ENCODE results near the gene DEGS2.

The DEGS2 gene

GRCh38 chr14:100109594-100109955, 49.9 kb downstream of the DEGS2 start:
- FAIRE-seq: no peak

DNA sequence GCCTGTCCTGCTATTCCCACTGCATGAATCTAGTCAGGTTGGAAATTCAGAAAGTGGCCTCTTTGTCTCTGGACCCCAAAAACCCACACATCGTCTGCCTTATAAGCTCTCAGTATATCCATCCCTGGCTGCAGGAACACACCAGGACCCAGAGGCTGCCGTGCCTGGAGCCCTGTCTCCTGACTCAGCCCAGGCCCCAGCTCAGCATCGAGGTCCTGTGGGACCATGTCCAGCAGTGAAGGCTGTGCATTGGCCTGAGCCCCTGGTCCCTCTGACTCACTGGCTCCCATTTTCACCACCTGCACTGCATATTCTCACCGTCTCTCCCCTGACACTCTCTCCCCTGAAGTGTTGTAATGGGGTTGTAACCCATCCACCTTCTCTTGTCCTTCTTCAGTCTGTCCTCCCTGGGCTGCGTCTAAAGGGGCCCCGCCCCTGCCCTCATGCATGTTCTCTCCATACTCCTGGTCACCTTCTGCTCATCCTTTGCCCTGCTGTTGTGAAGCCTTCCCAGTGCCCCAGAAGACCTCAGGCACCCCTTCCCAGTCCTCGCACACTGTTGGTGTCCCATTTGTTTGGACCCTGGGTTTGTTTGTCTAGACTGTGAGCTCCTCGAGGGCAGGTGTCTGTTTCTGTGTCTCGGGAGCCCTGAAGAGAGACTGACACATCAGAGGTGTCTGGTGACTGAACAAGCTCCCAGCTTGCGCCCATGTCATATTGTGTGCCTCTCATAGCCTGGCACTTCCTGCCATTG, 50.4 kb downstream of the DEGS2 start:
- no peak for FAIRE-seq

GRCh38 chr14:100108042-100108825, 51.2 kb downstream of the DEGS2 start:
- no peak for FAIRE-seq

DNA sequence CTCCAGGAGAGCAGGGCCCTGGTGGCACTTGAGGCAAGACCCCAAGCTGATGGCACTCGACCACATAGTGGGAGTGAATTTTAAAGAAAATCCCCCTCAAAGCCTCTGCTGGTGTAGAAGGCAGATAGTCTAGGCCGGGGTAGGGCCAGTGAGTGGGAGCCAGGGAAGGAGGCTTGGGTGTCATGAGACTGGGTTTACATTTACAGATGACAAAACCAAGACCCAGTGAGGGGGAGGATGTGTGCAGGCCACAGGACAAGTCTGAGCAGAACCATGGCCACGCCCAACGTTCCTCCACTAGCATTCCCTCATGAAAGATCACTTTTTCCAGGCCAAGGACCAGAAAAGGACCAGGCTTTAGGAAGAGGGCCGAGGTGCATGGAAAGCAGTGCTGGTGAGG, 52.2 kb downstream of the DEGS2 start:
- no peak for FAIRE-seq

DNA sequence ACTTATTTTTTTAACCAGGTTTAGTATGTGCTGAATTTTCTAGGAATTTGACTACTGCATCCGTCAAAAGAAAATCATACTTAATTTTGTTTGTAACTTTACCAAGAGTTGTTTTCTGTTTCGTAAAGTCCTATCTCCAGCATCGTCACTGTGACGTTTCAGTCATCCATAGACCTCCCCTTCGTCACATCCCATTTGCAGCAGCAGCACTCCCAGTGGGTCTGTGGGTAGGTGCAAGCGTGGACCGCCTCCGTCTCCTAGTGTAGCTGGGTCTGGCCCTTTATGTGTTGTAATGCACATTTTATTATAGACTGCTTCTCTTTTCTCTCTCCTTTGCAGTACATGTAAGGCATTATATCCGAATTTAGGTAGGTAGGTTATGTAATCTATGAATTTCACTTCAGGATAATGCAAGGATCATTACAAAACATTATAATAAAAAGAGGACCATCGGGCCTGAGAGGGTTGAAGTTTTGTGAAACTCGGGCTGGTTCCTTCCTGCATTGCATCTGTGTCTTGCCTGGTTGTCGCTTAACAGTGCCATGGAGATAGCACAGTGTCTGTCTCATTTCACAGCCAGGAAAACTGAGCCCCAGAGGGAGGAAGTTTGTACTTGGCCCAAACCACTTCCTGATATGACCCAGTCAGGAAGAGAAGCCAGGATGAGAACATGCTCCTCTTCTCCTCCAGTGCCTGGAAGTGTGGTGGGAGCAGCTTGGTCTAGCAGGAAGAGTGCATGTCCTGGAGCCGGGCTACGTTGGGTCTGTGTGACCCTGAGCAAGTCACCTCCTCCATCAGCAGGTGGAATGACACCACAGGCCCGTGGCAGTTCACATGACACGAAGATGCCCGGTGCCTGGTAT, 53.0 kb downstream of the DEGS2 start:
- no peak for FAIRE-seq

DNA sequence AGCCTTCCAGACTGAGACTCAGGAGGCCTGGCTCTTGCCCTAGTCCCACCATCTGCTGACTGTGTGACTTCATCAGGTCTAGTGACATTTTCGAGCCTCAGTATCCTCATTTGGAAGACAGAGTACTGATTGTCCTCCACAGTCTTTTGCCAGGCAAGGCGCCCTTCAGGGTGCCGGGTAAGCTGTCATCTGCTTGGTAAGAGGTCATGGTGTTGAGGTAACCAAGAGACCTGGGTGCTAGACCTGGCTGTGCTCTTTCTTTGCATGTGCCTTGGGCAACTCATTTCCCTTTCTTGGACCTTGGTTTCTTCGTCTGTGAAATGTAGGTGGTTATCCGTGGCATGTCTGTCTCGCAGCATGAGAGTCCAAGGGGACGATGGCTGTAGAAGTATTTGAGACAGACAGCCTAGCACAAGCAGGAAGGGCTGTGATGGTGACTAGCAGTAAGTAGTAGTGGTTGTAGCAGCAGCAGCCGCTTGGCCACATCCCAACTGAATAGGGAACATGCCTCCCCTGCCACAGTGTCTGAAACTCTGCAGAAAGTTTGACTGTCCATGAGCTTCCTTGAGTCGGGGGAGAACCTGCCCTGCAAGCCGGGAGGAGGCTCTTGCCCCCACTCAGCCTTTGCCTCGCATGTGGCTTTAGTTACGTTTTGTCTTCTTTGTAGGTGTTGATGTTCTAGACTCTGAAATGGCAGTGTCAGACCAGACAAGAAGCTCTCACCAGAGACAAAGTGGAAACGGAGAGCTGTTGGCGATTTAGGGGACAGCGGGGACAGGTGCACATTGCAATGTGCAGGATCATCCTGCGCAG, 53.9 kb downstream of the DEGS2 start:
- FAIRE-seq: no peak

- no peak for FAIRE-seq
These were observed 54.7 kb downstream of the DEGS2 start for GRCh38 chr14:100104523-100105300.

DNA sequence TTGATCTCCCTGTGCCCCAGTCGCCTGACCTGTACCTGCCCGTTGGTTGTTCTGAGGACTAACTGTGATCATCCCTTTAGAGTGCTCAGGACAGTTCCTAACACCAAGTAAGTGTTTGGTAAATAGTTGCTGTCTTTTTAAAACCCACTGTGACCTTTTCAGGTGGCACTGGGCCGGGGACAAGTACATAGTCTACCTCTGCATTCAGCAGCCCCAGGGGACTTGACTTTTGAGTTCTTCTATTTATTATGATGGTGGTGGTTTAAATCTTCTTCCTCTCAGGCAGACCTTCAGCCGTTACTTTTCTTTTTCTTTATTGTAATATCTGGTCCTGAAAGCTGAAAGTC, 55.5 kb downstream of the DEGS2 start:
- FAIRE-seq: no peak

GRCh38 chr14:100103250-100104005, 56.0 kb downstream of the DEGS2 start:
- FAIRE-seq: no peak

DNA sequence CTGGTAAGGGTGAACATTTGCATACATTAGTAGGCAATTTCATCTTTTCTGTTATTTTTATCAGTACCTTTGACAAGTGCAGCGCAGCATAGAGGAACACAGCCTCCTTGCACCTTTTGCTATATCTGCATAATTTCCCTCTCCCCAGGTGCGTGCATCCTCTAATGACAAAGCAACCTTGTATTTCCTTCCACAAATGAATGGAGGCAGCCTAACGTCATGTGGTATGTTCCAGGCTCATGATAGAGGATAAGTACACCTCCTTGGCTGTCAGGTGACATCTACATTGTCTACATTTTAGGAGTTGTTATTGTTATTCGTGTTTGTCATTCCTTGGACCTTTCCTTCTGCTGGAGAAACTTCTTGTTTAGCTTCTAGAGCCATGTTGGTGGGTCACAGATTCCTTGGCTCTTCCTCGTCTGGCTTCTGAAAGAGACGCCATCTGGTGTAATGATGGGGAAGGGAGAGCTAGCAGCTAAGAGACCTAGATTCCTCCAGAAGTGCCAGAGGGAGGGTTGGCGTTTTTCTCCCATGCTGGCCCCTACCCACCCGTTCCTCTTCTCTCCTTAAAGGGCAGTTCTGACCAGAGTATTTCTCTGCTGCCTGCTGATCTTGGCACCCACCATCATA, 57.2 kb downstream of the DEGS2 start:
- no peak for FAIRE-seq

DNA sequence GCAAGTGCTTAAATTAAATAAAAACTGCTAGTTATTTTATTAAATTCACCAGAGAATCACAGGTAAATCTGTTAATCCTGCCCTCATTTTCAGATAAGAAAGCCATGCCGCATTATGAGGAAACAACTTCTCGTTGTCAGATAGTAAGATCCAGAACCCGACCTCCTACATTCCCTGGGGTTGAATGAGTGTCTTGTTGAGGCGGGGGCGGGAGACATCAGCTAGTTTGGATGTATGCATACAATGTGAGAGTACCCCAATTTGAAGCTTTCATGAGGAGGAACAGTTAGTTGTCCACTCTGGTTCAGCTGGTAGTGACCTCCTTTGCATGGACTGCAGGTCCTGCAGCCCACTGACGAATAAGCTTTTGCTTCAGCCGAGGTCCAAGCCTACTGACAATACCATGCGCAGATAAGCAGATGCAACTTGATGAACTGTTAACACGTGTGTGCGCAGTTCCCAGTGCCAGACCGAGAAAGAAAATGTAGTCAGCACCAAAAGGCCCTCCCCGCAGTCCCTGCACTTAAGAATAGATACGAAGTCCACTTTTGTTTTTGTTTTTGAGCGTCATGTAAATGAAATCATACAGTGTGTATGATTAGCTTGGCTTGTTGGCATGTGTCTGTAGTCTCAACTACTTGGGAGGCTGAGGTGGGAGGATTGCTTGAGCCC, 59.3 kb downstream of the DEGS2 start:
- FAIRE-seq: no peak

DNA sequence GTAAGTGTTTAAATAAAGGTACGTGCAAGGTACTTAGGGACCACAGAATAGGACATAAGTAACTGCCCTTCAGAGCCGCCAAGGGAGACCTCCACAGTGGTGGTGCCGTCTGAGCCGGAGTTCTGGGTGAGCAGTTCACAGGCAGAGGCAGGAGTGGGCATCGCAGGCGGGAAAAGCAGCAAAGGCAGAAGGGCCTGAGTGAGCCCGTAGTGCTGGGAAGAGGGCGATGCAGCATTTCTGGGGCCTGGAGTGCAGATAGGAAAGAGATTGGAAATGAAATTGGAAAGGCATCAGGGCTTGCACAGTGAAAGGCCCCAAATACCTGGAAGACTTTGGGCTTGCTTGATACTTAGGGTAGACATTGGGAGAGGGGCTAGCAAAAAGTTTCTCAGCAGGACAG, 61.3 kb downstream of the DEGS2 start:
- FAIRE-seq: no peak

DNA sequence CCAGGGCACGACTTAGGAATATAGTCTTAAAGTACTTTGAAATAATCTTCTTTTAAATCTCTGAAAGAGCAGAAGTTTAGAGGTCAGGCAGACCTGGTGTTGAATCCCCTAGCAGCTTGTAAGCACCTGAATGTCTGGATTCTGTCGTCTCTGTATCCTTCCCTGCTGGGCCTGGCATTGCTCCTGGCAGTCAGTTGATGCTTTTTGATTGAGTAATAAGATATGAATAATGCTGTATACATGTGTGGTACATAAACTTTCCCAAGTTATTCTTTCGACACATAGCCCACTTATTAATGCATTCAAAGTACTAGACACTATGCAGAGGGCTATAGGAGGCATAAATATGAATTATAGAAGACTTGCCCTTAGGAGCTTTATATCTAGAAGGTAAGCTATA, 62.8 kb downstream of the DEGS2 start:
- FAIRE-seq: no peak
